GM12875 (cell line): ENCODE data around the gene PWWP2A.

ENCODE experiments used
- H3K4me3 ChIP-seq: one replicate; pipeline ENCODE4 v1.5.1; 2011; ENCODE audit warnings: low read depth, low read length, control low read depth
- CTCF ChIP-seq: IDR thresholded peaks from 2 replicates; pipeline ENCODE4 v1.5.1; 2011; ENCODE audit warnings: low read depth, mild to moderate bottlenecking, control low read depth, inconsistent platforms, low read length, moderate library complexity, borderline replicate concordance; ENCODE audit not compliant: insufficient read depth

The PWWP2A gene

GRCh38 chr5:160054831-160055230 is 64.4 kb downstream of the PWWP2A start:
- H3K4me3 ChIP-seq: no peak overlapping the region
- no peak for TF ChIP-seq CTCF

GRCh38 chr5:160054047-160054446 is 65.2 kb downstream of the PWWP2A start:
- no peak for TF ChIP-seq CTCF
- H3K4me3 ChIP-seq: no peak overlapping the region

DNA sequence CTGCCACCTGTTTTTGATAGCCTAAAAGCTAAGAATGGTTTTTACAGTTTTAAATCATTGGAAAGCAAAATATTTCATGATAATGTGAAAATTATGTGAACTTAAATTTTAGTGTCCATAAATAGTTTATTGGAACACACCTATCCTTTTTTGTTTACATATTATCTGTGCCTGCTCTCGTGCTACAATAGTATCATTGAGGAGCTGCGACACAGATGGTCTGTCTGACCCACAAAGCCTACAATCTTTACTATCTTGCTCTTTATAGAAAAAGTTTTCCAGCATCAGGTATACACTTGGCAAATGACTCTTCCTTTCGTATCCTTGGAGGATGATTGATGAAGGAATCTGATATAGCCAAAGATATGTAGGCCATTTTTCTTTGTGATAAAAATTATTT is 70.2 kb downstream of the PWWP2A start:
- TF ChIP-seq CTCF: no peak
- no peak overlapping the region for H3K4me3 ChIP-seq

DNA sequence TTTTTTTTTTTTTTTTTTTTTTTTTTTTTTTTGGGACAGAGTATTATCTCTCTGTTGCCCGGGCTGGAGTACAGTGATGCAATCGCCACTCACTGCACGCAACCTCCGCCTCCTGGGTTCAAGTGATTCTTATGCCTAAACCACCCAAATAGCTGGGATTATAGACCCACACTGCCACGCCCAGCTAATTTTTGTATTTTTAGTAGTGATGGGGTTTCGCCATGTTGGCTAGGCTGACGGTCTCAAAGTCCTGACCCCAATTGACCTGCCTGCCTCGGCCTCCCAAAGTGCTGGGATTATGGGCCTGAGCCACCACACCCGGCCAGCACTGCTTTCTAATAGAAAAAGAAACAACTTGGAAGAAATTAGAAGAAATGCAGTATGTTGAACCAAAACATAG is 71.1 kb downstream of the PWWP2A start:
- TF ChIP-seq CTCF: no peak
- H3K4me3 ChIP-seq: no peak overlapping the region

DNA sequence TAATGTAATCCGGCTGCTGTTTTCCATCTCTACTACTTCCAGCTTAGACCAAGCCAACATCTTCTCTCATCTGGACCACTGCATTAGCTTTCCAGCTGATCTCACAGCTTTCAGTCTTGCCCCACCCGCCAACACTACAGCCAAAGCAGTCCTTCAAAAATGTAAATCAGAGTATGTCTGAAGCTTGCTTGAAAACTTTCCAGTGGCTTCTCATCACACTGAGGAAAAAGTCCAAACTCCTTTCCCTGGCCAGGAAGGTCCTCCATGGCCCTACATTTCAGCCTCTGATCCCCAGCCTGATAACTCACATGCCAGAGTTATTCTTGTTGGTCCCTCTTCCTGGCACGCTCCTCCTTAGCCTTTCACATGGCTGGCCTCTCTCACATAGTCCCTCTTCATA is 71.8 kb downstream of the PWWP2A start:
- H3K4me3 ChIP-seq: no peak overlapping the region
- no peak for TF ChIP-seq CTCF

- no peak for TF ChIP-seq CTCF
- H3K4me3 ChIP-seq: no peak overlapping the region
Measured at GRCh38 chr5:160044967-160045366, 74.3 kb downstream of the PWWP2A start.

- no peak for TF ChIP-seq CTCF
- H3K4me3 ChIP-seq: no peak overlapping the region
Measured at GRCh38 chr5:160044391-160044804, 74.9 kb downstream of the PWWP2A start.
